Osteoblast (primary cell): ENCODE results near the gene PROK1. TPM values are rescaled to one million over a fixed set of nuclear protein-coding genes. Genes with fewer than 3 reads are reported as not detected.

Experiments used
- DNase-seq: peaks from one replicate; pipeline ENCODE4 v3.0.0; 2011; ENCODE audit warnings: low spot score, mixed read lengths; ENCODE audit not compliant: insufficient read length; ENCODE audit errors: missing footprints
- H2AFZ ChIP-seq: 2 replicates; pipeline ENCODE4 v1.6.0; 2011; ENCODE audit warnings: mild to moderate bottlenecking, low read length
- H3K27ac ChIP-seq: 2 replicates; pipeline ENCODE4 v1.5.1; 2011; ENCODE audit warnings: mild to moderate bottlenecking, low read depth, low read length, moderate library complexity
- H3K27me3 ChIP-seq: 2 replicates; pipeline ENCODE4 v1.6.0; 2012; ENCODE audit warnings: mild to moderate bottlenecking, control low read depth, inconsistent platforms, low read length, moderate library complexity; ENCODE audit not compliant: insufficient read depth
- H3K36me3 ChIP-seq: 2 replicates; pipeline ENCODE4 v1.5.1; 2011; ENCODE audit warnings: mild to moderate bottlenecking, low read length, control low read depth, moderate library complexity; ENCODE audit not compliant: insufficient read depth
- H3K4me1 ChIP-seq: 2 replicates; pipeline ENCODE4 v1.5.1; 2011; ENCODE audit warnings: mild to moderate bottlenecking, low read length, control low read depth, moderate library complexity; ENCODE audit not compliant: insufficient read depth
- H3K4me2 ChIP-seq: 2 replicates; pipeline ENCODE4 v1.6.0; 2011; ENCODE audit warnings: mild to moderate bottlenecking, low read length; ENCODE audit not compliant: insufficient read depth
- H3K4me3 ChIP-seq: fragments of 200-600 bp; sonication (generic); 3 replicates; pipeline ENCODE4 v1.5.1; 2012; ENCODE audit warnings: mild to moderate bottlenecking, low read length, inconsistent platforms; ENCODE audit not compliant: insufficient read depth
- H3K79me2 ChIP-seq: 2 replicates; pipeline ENCODE4 v1.6.0; 2012; ENCODE audit warnings: mild to moderate bottlenecking, low read length, control low read depth, inconsistent platforms; ENCODE audit not compliant: insufficient read depth
- H3K9me3 ChIP-seq: 2 replicates; pipeline ENCODE4 v1.5.1; 2011; ENCODE audit warnings: low read depth, low read length, control low read depth
- H4K20me1 ChIP-seq: 2 replicates; pipeline ENCODE4 v1.6.0; 2012; ENCODE audit warnings: mild to moderate bottlenecking, low read length, control low read depth; ENCODE audit not compliant: insufficient read depth
- total RNA-seq: library from RNA; depleted of rRNA; stranded (reverse); fragments of >200 nt; gene quantifications from 2 replicates; pipeline ENCODE4 v1.2.3, GENCODE V29; 2012
- TF ChIP-seq, protein P1 (sequence below): IDR thresholded peaks from 2 replicates; pipeline ENCODE4 v1.5.1; 2011; ENCODE audit warnings: mild to moderate bottlenecking, low read depth, low read length, moderate library complexity; ENCODE audit errors: extremely low read depth

Gene PROK1
- total RNA-seq, 1 donor: not detected

DNA sequence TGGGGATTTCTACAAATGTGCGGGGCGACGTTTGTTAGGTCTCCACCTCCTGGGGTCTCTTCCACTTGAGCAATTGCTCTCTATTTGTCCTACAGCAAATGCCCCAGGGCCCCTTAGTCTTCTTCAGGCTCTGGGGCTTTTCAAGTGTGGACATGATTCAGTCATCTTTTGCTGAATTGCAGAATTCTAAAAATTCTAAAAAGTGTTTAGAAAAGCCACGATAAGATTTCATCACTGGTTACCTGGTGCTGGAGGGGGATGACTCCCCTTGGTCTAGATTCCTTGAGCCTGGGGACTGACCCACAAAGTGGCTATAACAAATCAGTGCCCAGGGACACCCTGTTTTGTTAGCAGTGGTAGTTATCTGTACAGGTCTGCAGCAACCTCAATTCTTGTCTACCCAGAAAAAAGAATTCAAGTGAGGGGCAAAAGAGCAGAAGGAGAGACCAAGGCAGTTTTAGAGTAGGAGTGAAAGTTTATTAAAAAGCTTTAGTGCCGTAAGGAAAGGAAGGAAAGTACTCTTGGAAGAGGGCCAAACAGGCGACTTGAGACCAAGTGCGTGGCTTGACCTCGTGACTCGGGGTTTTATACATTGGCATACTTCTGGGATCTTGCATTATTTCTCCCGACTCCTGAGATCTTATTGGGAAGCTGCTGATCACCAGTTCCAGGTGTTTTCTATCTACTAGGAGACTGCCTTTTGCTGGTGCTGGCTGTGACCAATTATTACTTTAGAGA lies 25.2 kb downstream of the PROK1 start:
- TF ChIP-seq, protein P1, sequence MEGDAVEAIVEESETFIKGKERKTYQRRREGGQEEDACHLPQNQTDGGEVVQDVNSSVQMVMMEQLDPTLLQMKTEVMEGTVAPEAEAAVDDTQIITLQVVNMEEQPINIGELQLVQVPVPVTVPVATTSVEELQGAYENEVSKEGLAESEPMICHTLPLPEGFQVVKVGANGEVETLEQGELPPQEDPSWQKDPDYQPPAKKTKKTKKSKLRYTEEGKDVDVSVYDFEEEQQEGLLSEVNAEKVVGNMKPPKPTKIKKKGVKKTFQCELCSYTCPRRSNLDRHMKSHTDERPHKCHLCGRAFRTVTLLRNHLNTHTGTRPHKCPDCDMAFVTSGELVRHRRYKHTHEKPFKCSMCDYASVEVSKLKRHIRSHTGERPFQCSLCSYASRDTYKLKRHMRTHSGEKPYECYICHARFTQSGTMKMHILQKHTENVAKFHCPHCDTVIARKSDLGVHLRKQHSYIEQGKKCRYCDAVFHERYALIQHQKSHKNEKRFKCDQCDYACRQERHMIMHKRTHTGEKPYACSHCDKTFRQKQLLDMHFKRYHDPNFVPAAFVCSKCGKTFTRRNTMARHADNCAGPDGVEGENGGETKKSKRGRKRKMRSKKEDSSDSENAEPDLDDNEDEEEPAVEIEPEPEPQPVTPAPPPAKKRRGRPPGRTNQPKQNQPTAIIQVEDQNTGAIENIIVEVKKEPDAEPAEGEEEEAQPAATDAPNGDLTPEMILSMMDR: no peak
- Histone ChIP-seq H3K4me2 (no peak overlapping the region), H3K4me1 (peaks cover 15% of the 10 kb centered on the region), H4K20me1 (no peaks in the 10 kb centered on the region), H3K27ac (no peak overlapping the region), H3K4me3 (no peak overlapping the region), H3K9me3 (no peaks in the 10 kb centered on the region), H2AFZ (no peak overlapping the region), H3K27me3 (peaks cover 8% of the 10 kb centered on the region), H3K36me3 (no peaks in the 10 kb centered on the region), H3K79me2 (no peaks in the 10 kb centered on the region)
- no peak for DNase-seq

DNA sequence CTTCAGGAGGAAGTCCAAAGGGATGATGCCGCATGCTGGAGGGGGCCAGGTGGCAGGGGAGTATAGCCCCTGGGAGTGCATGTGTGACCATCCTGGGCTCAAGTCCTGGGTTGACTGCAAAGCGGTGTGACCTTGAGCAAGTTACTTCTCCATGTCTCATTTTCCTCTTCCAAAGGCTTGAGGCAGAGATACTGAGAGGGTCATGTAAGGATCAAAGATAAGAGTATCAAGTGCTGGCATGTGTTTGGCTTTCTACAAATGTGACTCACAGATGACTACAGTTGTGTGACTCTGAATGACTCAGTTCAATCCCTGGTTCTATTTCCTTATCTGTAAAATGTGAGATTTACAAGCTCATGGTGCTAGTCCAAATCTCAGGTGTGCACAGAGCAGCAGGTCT lies 26.1 kb downstream of the PROK1 start:
- TF ChIP-seq, protein P1: no peak
- Histone ChIP-seq H3K27ac (no peak overlapping the region), H3K36me3 (no peaks in the 10 kb centered on the region), H3K79me2 (no peaks in the 10 kb centered on the region), H3K27me3 (peaks cover 8% of the 10 kb centered on the region), H2AFZ (no peak overlapping the region), H4K20me1 (no peaks in the 10 kb centered on the region), H3K9me3 (no peaks in the 10 kb centered on the region), H3K4me1 (peaks cover 15% of the 10 kb centered on the region), H3K4me2 (no peak overlapping the region), H3K4me3 (no peak overlapping the region)
- peak; percentile 96 for DNase-seq

DNA sequence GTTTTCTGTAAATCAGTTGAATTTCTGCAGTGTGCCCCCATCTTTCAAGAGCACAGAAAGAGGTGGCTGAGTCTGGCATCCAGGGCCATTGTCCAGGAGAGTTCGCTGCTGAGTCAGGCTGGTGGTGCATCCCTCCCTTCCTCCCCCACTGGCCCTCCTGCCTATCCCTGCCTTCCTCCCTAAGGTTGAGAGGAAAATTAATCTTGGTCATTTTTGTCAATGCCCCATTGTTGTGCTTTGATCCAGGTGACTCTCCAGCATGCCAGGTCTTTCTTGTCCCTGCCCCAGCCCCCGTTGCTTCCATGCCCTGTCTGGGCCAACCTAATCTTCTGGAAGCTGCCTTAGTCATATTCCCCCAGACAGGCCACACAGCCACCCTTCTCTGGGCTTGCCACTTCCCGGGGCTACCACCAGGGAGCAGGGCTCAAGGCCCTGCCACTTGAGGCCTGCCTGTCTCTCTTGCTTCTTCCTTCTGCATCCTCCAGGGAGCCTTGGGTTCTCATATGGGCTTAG lies 26.6 kb downstream of the PROK1 start:
- Histone ChIP-seq H2AFZ (no peak overlapping the region), H3K27ac (no peak overlapping the region), H3K36me3 (no peaks in the 10 kb centered on the region), H3K4me3 (no peak overlapping the region), H3K4me2 (no peak overlapping the region), H3K27me3 (peaks cover 8% of the 10 kb centered on the region), H3K4me1 (peaks cover 15% of the 10 kb centered on the region), H3K9me3 (no peaks in the 10 kb centered on the region), H3K79me2 (no peaks in the 10 kb centered on the region), H4K20me1 (no peaks in the 10 kb centered on the region)
- TF ChIP-seq, protein P1: peak; percentile 27
- DNase-seq: peak; percentile 88

DNA sequence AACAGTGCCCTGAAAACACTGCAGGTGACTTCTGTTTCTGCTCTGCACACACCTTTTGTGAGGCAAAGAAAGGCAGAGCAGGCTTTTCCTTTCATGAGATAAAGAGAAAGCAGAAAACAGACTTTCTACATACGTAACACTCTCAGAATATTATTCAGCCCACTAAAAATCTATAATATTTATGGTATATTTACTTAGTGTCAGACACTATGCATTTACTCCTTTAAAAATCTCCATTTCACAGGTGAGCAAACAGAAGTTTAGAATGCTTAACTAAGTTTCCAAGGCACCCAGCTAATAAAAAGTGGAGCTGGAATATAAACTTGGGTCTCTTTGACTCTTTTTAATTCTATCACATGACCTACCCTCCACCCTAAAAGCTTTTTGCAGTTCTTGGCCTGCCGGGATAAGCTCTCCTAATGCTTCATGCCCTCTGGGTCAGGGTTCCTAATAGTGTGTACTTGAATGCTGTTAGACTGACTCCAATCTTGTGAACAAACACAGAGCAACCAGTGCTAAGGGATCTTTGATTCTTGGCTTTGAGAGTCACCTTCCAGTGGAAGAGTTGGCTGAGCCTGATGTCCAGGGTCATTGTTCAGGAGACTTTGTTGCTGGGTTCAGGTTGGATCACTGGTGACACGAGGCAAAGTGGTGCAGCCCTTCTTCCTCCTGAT lies 27.2 kb downstream of the PROK1 start:
- Histone ChIP-seq H3K27ac (no peak overlapping the region), H3K4me3 (no peak overlapping the region), H3K79me2 (no peaks in the 10 kb centered on the region), H3K27me3 (peaks cover 14% of the 10 kb centered on the region), H3K9me3 (no peaks in the 10 kb centered on the region), H3K4me1 (peaks cover 15% of the 10 kb centered on the region), H4K20me1 (no peaks in the 10 kb centered on the region), H2AFZ (no peak overlapping the region), H3K36me3 (no peaks in the 10 kb centered on the region), H3K4me2 (no peak overlapping the region)
- TF ChIP-seq, protein P1: no peak
- no peak for DNase-seq
